ENCODE measurements around the gene ANKMY1. TPM values are rescaled to one million over a fixed set of nuclear protein-coding genes. Genes with fewer than 3 reads are reported as not detected.

ANKMY1 gene
- total and polyA plus RNA-seq, 5 donors from 2014 or later = 3.8 to 37.2 (median 9.6) TPM

GRCh38 chr2:240602266-240603050 lies 44.7 kb upstream of the ANKMY1 start:
- Histone ChIP-seq H3K27ac (ENCODE audit: insufficient read depth, low read length, poor library complexity, severe bottlenecking) (no peak overlapping the region), H3K4me1 (ENCODE audit: control insufficient read depth, insufficient read depth, low read length, poor library complexity, severe bottlenecking) (no peaks in the 10 kb centered on the region), H3K9me3 (ENCODE audit: control insufficient read depth in 2 of 2, low read length in 2 of 2) (no peaks in the 10 kb centered on the region), H3K27me3 (ENCODE audit: control insufficient read depth, insufficient read depth, low read length) (no peaks in the 10 kb centered on the region), H3K36me3 (ENCODE audit: control insufficient read depth, insufficient read depth, low read length) (peaks cover 17% of the 10 kb centered on the region), H3K4me3 (ENCODE audit: low read depth, low read length) (no peak overlapping the region)
- ATAC-seq (ENCODE audit: low read depth in 2 of 2) (no peak), DNase-seq (no peak)
- H3K27me3 Mint-ChIP-seq = no peaks in the 10 kb centered on the region
- no peaks in the 10 kb centered on the region for H3K4me1 Mint-ChIP-seq
- no peaks in the 10 kb centered on the region for H3K9me3 Mint-ChIP-seq
- peak overlapping the region in 1 of 4 donors; percentile 15 for H3K4me3 Mint-ChIP-seq
- H3K36me3 Mint-ChIP-seq = peaks cover 13% of the 10 kb centered on the region
- H3K27ac Mint-ChIP-seq = no peak overlapping the region

- no peaks in the 10 kb centered on the region for H3K27me3 ChIP-seq (ENCODE audit: control insufficient read depth, insufficient read depth, low read length)
- no peak overlapping the region for H3K27ac Mint-ChIP-seq
- H3K27ac ChIP-seq (ENCODE audit: insufficient read depth, low read length, poor library complexity, severe bottlenecking) = no peak overlapping the region
- DNase-seq (no peak), ATAC-seq (ENCODE audit: low read depth in 2 of 2) (no peak)
- H3K9me3 ChIP-seq (ENCODE audit: control insufficient read depth in 2 of 2, low read length in 2 of 2) = no peaks in the 10 kb centered on the region
- H3K4me1 ChIP-seq (ENCODE audit: control insufficient read depth, insufficient read depth, low read length, poor library complexity, severe bottlenecking) = no peaks in the 10 kb centered on the region
- H3K4me3 ChIP-seq (ENCODE audit: low read depth, low read length) = no peak overlapping the region
- peaks cover 12% of the 10 kb centered on the region for H3K36me3 Mint-ChIP-seq
- no peaks in the 10 kb centered on the region for H3K9me3 Mint-ChIP-seq
- no peaks in the 10 kb centered on the region for H3K4me1 Mint-ChIP-seq
- H3K36me3 ChIP-seq (ENCODE audit: control insufficient read depth, insufficient read depth, low read length) = peaks cover 17% of the 10 kb centered on the region
- no peak overlapping the region for H3K4me3 Mint-ChIP-seq
- no peaks in the 10 kb centered on the region for H3K27me3 Mint-ChIP-seq
Observed at GRCh38 chr2:240601831-240602160, 44.0 kb upstream of the ANKMY1 start.

- H3K27ac Mint-ChIP-seq = no peak overlapping the region
- H3K27me3 Mint-ChIP-seq = no peaks in the 10 kb centered on the region
- H3K4me3 Mint-ChIP-seq = no peak overlapping the region
- H3K36me3 ChIP-seq (ENCODE audit: control insufficient read depth, insufficient read depth, low read length) = peaks cover 22% of the 10 kb centered on the region
- no peak overlapping the region for H3K27ac ChIP-seq (ENCODE audit: insufficient read depth, low read length, poor library complexity, severe bottlenecking)
- H3K4me1 Mint-ChIP-seq = no peaks in the 10 kb centered on the region
- no peaks in the 10 kb centered on the region for H3K9me3 ChIP-seq (ENCODE audit: control insufficient read depth in 2 of 2, low read length in 2 of 2)
- peaks cover 9% of the 10 kb centered on the region for H3K36me3 Mint-ChIP-seq
- no peaks in the 10 kb centered on the region for H3K4me1 ChIP-seq (ENCODE audit: control insufficient read depth, insufficient read depth, low read length, poor library complexity, severe bottlenecking)
- DNase-seq (no peak), ATAC-seq (ENCODE audit: low read depth in 2 of 2) (no peak)
- no peak overlapping the region for H3K4me3 ChIP-seq (ENCODE audit: low read depth, low read length)
- no peaks in the 10 kb centered on the region for H3K27me3 ChIP-seq (ENCODE audit: control insufficient read depth, insufficient read depth, low read length)
- no peaks in the 10 kb centered on the region for H3K9me3 Mint-ChIP-seq
Observed at GRCh38 chr2:240601061-240601830, 43.5 kb upstream of the ANKMY1 start.

GRCh38 chr2:240600451-240600961 lies 42.7 kb upstream of the ANKMY1 start:
- Mint-ChIP-seq H3K4me1 (no peaks in the 10 kb centered on the region), H3K9me3 (no peaks in the 10 kb centered on the region), H3K27ac (no peak overlapping the region), H3K27me3 (no peaks in the 10 kb centered on the region), H3K4me3 (no peak overlapping the region), H3K36me3 (peaks cover 9% of the 10 kb centered on the region)
- Histone ChIP-seq H3K4me1 (ENCODE audit: control insufficient read depth, insufficient read depth, low read length, poor library complexity, severe bottlenecking) (no peaks in the 10 kb centered on the region), H3K9me3 (ENCODE audit: control insufficient read depth in 2 of 2, low read length in 2 of 2) (no peaks in the 10 kb centered on the region), H3K27me3 (ENCODE audit: control insufficient read depth, insufficient read depth, low read length) (no peaks in the 10 kb centered on the region), H3K36me3 (ENCODE audit: control insufficient read depth, insufficient read depth, low read length) (peaks cover 23% of the 10 kb centered on the region), H3K4me3 (ENCODE audit: low read depth, low read length) (no peak overlapping the region), H3K27ac (ENCODE audit: insufficient read depth, low read length, poor library complexity, severe bottlenecking) (no peak overlapping the region)
- ATAC-seq (ENCODE audit: low read depth in 2 of 2) = no peak
- no peak for DNase-seq

- no peaks in the 10 kb centered on the region for H3K9me3 ChIP-seq (ENCODE audit: control insufficient read depth in 2 of 2, low read length in 2 of 2)
- Mint-ChIP-seq H3K4me3 (no peak overlapping the region), H3K9me3 (no peaks in the 10 kb centered on the region), H3K27ac (no peak overlapping the region), H3K27me3 (no peaks in the 10 kb centered on the region), H3K4me1 (no peaks in the 10 kb centered on the region), H3K36me3 (peaks cover 9% of the 10 kb centered on the region)
- ATAC-seq (ENCODE audit: low read depth in 2 of 2) (no peak), DNase-seq (no peak)
- H3K27me3 ChIP-seq (ENCODE audit: control insufficient read depth, insufficient read depth, low read length) = no peaks in the 10 kb centered on the region
- H3K27ac ChIP-seq (ENCODE audit: insufficient read depth, low read length, poor library complexity, severe bottlenecking) = no peak overlapping the region
- H3K4me3 ChIP-seq (ENCODE audit: low read depth, low read length) = no peak overlapping the region
- H3K36me3 ChIP-seq (ENCODE audit: control insufficient read depth, insufficient read depth, low read length) = peaks cover 23% of the 10 kb centered on the region
- H3K4me1 ChIP-seq (ENCODE audit: control insufficient read depth, insufficient read depth, low read length, poor library complexity, severe bottlenecking) = no peaks in the 10 kb centered on the region
Observed at GRCh38 chr2:240599141-240599583, 41.4 kb upstream of the ANKMY1 start.

GRCh38 chr2:240598311-240598911 lies 40.6 kb upstream of the ANKMY1 start:
- Mint-ChIP-seq H3K4me1 (no peaks in the 10 kb centered on the region), H3K27ac (no peak overlapping the region), H3K27me3 (no peaks in the 10 kb centered on the region), H3K9me3 (no peaks in the 10 kb centered on the region), H3K4me3 (no peak overlapping the region), H3K36me3 (peaks cover 9% of the 10 kb centered on the region)
- Histone ChIP-seq H3K27ac (ENCODE audit: insufficient read depth, low read length, poor library complexity, severe bottlenecking) (no peak overlapping the region), H3K9me3 (ENCODE audit: control insufficient read depth in 2 of 2, low read length in 2 of 2) (no peaks in the 10 kb centered on the region), H3K4me1 (ENCODE audit: control insufficient read depth, insufficient read depth, low read length, poor library complexity, severe bottlenecking) (no peaks in the 10 kb centered on the region), H3K4me3 (ENCODE audit: low read depth, low read length) (no peak overlapping the region), H3K36me3 (ENCODE audit: control insufficient read depth, insufficient read depth, low read length) (peaks cover 26% of the 10 kb centered on the region), H3K27me3 (ENCODE audit: control insufficient read depth, insufficient read depth, low read length) (no peaks in the 10 kb centered on the region)
- DNase-seq (no peak), ATAC-seq (ENCODE audit: low read depth in 2 of 2) (no peak)

GRCh38 chr2:240597419-240598181 lies 39.8 kb upstream of the ANKMY1 start:
- DNase-seq = no peak
- Histone ChIP-seq H3K4me3 (ENCODE audit: low read depth, low read length) (no peak overlapping the region), H3K27ac (ENCODE audit: insufficient read depth, low read length, poor library complexity, severe bottlenecking) (no peak overlapping the region), H3K4me1 (ENCODE audit: control insufficient read depth, insufficient read depth, low read length, poor library complexity, severe bottlenecking) (no peaks in the 10 kb centered on the region), H3K27me3 (ENCODE audit: control insufficient read depth, insufficient read depth, low read length) (no peaks in the 10 kb centered on the region), H3K36me3 (ENCODE audit: control insufficient read depth, insufficient read depth, low read length) (peaks cover 31% of the 10 kb centered on the region), H3K9me3 (ENCODE audit: control insufficient read depth in 2 of 2, low read length in 2 of 2) (no peaks in the 10 kb centered on the region)
- H3K4me1 Mint-ChIP-seq = peaks cover 0 to under 1% (median 0%) of the 10 kb centered on the region in 4 donors
- no peak overlapping the region for H3K27ac Mint-ChIP-seq
- H3K36me3 Mint-ChIP-seq = peaks cover 9% of the 10 kb centered on the region
- no peaks in the 10 kb centered on the region for H3K27me3 Mint-ChIP-seq
- H3K9me3 Mint-ChIP-seq = no peaks in the 10 kb centered on the region
- no peak for ATAC-seq (ENCODE audit: low read depth in 2 of 2)
- no peak overlapping the region for H3K4me3 Mint-ChIP-seq

Data from CD4-positive, CD25-positive, alpha-beta regulatory T cell (primary cell).